Retina (tissue), 1 donor: ENCODE results near the gene ADSS1.

ENCODE experiments used
- DNase-seq: peaks from one replicate; pipeline ENCODE4 v3.0.0-alpha.2; 2016

ADSS1 gene

DNA sequence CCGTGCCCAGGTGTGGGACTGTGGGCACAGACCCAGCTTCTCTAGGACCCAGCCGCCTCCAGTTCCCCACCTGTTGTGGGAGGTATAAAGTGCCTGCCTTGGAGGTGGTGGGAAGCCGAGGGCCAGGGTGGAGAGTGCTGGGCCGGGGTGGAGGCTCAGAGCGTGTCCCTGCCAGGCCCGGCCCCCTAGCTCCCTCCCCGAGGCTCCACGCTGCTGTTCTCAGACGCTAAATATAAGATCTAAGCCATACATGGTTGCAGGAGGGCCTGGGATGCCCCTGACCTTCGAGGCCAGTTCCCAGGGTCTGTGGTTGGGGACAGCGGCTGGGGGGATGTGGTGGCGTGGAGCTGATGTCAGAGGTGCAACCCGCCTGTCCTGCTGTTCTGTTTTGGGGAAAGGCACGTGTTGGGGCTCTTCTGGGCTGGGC is 23.8 kb upstream of the ADSS1 start:
- DNase-seq = no peak

DNA sequence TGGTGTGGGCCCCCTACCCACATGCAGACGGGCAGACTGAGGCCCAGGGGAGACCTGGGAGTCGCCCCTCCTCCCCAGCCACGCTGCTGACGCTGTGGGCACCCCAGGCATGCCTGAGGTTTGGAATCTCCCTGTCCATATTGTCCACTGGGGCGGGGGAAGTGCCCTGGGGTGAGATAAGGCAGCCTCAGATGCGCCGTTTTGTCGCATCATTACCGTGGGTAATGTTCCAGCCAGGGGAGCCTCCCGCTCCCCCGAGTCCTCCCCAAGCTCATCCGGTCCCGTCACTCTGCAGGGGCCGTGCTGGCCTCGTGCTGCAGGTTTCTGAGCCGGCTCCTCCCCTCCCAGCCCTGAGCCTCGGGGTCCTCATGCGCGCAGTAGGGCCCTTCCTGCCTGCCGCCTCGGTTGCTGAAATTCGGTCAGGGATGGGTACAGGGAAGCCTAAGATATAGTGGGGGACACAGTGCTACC is 23.2 kb upstream of the ADSS1 start:
- peak; percentile 25 for DNase-seq

DNA sequence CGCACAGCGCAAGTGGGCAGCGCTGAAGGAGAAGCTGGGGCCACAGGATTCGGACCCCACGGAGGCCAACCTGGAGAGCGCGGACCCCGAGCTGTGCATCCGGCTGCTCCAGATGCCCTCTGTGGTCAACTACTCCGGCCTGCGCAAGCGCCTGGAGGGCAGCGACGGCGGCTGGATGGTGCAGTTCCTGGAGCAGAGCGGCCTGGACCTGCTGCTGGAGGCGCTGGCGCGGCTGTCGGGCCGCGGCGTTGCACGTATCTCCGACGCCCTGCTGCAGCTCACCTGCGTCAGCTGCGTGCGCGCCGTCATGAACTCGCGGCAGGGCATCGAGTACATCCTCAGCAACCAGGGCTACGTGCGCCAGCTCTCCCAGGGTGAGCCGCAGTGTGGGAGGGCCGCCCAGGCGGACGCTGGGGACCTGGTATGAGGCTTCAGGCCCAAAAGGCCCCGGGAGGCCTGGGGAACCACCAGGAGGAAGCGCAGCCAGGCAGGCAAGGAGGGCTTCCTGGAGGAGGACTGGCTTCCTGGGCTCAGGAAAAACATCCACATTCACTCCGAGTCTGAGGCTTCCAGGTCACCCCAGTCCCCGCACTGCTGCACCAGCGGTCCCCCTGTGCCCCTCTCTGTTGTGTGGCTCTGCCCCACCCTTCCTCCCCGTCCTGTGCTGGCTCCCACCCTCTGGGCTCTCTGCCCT is 22.5 kb upstream of the ADSS1 start:
- DNase-seq = peak; percentile 36

DNA sequence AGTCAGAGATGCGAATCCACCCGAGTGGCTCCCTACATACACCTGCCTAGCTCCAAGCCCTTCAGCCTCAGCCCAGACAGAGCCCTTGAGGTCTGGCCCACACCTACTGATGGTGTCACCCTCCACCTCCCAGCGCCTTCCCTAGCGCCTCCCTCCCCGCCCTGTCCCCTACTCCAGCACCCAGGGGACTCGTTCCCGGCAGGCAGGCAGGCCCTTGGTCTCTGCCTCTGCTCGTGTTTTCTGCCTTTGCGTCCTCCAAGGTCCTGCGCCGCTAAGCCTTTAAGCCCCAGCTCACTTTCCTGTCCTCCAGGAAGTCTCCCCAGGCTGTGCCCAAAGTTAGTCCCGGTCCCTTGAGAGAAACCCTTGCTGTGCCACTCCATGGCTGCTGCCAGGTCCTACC is 21.9 kb upstream of the ADSS1 start:
- no peak for DNase-seq

DNA sequence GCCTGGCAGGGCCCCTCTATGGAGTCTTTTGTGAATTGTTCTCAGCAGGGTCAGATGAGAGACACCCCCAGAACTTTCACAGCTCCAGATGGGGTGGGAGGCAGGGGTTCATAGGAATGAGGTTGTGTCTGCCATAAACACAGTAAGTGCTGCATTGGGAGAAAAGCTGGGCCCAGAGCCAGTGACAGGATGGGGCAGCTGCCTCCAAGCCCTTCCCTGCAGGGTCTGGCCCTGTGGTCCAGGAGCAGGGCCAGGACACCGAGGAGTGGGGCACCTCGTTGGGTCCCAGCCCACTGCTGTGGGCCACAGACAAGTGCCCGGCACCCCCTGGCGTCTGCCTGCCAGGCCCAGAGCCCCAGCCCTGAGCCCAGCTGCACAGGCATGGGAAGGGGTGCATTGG is 21.4 kb upstream of the ADSS1 start:
- no peak for DNase-seq

DNA sequence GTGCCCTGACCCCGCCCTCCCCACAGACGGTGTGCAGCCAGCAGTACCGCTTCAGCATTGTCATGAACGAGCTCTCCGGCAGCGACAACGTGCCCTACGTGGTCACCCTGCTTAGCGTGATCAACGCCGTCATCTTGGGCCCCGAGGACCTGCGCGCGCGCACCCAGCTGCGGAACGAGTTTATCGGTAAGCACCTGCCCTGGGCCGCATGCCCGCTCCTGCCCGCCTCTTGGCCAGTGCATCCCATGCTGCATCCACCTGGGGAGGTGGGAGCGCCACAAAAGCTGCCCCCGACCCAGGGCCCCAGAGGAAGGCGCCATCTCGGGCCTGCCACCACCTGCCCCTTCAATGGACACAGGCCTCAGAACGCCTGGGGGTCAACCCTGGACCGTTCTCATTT is 20.8 kb upstream of the ADSS1 start:
- DNase-seq = no peak

DNA sequence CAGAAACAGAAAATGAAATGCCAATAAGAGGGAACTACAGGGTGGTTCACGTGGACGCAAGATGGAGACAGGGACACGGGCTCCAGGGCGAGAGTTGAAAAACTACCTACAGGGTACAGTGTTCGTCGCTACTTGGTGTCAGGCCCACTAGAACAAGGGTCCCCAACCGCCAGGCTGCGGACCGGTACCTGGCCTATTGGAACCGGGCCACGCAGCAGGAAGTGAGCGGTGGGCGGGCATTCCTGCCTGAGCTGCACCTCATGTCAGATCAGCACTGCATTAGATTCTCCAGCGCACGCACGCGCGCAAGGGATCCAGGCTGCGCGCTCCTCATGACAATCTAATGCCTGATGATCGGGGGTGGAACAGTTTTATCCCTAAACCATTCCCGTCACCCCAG is 19.8 kb upstream of the ADSS1 start:
- no peak for DNase-seq

DNA sequence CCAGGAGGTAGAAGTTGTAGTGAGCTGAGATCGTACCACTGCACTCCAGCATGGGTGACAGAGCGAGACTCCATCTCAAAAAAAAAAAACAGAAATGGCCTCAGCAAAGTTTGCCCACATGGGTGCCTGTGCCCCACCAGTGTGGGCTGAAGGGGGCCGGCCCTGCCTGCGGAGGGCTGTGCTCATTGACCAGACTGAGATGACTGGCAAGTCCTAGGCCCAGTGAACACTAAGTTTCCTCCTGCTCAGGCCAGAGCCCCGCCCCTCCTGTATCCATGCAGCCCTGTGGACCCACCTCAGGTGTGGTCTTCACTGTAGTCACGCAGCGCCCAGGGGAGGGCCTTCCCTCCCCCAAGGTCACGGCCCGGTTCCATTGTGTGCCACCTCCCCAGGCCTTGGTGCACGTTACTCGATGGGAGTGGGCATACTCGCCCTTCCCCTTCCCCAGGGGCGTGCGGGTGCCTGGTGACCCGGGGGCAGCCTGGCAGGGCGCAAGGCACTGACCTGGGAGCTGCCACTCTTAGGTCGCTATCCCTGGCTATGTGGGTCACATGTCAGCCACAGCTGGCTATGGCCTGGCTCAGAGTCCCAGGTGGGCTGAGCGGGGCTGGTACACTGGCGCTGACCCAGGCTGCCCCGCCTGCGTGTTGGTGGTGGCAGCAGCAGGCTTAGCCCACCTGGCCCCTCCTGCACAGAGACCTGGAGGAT is 18.5 kb upstream of the ADSS1 start:
- DNase-seq = no peak

DNA sequence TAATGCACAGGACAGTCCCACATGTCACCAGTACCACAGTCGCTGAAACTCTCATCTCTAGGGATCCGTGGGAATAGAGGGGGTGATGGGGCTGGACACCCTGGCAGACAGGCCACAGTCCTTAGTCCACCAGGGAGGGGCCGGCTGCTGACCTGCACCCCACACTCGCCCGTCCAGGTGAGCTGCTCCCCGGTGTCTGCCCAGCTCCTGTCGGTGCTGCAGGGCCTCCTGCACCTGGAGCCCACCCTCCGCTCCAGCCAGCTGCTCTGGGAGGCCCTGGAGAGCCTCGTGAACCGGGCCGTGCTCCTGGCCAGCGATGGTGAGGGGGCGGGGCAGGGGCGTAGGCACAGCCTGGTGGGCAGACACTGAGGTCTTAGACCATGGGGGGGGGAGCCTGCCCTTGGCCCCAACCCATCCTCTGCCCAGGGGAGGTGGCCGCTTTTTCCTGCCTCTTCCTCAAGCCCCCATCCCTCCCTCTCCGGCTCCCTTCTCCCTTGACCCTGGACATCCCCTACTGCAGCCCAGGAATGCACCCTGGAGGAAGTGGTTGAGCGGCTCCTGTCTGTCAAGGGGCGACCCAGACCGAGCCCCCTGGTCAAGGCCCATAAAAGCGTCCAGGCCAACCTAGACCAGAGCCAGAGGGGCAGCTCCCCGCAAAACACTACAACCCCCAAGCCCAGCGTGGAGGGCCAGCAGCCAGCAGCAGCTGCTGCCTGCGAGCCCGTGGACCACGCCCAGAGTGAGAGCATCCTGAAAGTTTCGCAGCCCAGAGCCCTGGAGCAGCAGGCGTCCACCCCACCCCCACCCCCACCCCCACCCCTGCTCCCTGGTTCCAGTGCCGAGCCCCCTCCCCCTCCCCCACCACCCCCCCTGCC is 17.1 kb upstream of the ADSS1 start:
- DNase-seq = no peak

DNA sequence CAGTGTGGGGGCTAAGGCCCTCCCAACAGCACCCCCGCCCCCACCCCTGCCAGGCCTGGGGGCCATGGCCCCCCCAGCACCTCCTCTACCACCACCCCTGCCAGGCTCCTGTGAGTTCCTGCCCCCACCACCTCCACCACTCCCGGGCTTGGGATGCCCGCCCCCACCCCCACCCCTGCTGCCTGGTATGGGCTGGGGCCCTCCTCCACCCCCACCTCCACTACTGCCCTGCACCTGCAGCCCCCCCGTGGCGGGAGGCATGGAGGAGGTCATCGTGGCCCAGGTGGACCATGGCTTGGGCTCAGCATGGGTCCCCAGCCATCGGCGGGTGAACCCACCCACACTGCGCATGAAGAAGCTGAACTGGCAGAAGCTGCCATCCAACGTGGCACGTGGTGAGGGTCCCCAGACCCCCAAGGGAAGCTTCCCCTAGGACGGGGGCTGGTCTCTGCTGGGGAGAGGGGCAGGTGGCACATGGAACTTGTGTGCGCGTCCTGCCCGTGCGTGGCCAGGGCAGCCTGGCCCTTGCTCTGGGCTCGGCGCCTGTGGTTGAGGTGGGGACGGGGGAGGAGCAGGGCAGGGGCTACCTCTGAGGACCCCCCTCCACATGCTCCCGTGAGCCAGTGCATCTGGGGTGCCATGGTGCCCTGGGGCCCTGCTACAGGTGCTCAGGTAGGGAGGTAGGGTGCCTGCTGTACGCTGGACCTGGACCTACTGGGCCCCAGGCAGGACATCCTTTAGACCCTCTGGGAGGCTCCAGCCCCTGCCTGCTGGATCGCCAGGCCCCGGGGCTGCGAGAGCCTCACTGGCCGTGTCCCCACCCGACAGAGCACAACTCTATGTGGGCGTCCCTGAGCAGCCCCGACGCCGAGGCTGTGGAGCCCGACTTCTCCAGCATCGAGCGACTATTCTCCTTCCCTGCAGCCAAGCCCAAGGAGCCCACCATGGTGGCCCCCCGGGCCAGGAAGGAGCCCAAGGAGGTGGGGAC is 16.1 kb upstream of the ADSS1 start:
- DNase-seq = no peak

DNA sequence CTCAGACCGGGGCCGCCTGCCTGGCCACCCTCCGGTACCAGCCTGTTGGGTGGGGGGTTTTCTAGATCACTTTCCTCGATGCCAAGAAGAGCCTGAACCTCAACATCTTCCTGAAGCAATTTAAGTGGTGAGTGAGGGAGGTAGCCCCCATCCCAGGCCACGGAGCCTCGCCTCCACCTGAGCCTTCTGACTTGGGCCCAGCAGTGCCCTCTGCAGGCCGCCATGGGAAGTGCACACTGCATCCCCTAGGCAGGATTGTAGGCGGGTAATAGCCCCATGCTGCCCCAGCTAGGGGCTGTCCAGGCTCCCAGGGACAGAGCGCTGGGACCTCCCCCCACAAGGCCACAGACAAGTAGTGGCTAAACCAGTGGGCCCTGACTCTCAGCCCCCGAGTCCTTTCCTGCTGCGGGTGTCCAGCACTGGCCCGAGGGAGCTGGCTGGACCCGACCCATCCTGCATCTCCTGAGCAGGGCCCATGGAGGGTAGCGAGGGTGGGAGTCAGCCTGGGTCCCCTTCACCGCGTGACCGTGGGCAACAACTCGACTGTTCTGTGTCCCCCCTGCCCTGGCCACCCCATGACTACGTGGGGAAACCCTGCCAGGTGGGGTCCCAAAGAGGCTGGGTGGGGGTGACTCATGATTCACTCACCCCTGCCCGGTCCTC is 15.3 kb upstream of the ADSS1 start:
- DNase-seq = peak; percentile 83

DNA sequence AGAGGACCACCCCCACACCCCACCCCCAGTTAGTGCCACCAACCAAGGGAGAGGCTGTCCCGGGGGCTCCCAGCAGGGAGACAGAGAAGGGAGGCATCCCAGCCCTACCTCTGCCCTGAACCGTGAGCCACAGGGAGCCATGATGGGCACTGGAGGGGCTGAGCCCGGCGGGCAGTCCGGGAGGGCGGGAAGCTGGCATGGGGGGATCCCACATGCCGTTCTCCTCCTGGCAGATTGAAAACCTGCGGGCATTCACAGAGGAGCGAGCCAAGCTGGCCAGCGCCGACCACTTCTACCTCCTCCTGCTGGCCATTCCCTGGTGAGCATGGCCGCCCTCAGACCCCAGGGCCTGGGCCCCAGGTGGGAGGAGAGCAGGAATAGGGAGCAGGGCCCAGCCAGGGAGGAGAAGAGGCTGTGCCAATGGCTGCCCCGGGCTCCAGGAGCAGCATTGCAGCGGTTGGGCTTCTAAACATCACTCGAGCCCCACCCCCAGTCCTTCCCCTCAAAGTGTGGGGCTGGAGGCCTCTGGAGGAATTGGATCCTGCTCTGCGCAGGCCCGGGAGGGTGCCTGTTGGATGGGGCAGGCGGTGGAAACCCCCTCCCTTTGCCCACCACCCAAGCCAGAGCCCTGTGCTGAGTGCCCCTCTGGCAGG is 14.5 kb upstream of the ADSS1 start:
- no peak for DNase-seq

DNA sequence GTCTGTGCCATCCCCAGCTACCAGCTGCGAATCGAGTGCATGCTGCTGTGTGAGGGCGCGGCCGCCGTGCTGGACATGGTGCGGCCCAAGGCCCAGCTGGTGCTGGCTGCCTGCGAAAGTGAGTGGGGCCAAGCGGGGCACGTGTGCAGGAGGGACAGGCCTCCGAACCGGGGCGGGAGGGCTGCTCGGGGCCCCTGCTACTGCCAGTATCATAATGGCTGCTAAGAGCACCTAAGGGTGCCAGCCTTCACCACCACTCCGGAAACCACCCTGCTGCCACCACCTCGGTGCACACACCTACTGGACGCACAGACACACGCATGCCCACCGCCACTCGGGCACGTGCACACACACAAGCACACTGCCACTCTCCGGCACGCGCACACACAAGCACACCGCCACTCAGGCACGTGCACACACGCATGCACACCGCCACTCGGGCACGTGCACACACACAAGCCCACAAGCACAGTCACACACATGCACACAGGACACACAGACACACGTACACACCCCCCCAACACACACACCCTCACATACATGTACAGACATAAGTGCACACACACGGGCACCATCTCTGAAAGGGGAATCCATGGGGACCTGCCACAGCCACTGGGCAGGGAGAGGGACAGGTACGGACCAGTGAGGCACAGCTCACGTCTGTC is 13.8 kb upstream of the ADSS1 start:
- no peak for DNase-seq

DNA sequence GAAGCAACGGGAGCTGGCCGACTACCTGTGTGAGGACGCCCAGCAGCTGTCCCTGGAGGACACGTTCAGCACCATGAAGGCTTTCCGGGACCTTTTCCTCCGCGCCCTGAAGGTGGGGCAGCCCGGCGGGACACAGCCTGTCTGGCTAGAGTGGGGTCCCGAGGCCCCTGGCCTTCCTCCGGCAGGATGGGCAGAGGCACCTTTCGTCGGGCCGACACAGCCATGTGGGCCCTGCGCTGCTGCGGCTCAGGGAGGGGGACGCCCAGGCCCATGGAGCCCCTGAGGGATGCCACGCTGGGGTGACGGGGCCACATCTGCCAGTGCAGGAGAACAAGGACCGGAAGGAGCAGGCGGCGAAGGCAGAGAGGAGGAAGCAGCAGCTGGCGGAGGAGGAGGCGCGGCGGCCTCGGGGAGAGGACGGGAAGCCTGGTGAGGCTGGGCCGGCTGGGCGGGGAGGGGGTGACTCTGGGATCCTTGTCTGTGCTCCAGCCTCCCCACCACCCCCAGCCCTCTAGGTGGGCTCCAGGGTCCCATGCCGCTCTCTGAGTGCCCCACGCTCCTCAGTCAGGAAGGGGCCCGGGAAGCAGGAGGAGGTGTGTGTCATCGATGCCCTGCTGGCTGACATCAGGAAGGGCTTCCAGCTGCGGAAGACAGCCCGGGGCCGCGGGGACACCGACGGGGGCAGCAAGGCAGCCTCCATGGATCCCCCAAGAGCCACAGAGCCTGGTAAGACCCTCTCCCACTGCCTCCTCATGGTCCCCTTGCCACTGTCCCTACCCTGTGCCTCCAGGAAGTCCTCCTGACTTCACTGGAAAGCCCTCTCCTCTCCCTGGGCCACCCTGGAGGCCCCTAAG is 10.9 kb upstream of the ADSS1 start:
- DNase-seq = no peak

DNA sequence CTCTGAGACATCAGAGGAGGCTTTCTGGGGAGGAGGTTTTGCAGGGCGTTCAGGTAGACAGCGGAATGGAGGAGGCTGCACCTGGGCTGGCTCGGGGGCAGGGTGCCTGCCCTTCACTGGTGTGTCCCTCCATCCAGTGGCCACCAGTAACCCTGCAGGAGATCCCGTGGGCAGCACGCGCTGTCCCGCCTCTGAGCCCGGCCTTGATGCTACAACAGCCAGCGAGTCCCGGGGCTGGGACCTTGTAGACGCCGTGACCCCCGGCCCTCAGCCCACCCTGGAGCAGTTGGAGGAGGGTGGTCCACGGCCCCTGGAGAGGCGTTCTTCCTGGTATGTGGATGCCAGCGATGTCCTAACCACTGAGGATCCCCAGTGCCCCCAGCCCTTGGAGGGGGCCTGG is 10.0 kb upstream of the ADSS1 start:
- no peak for DNase-seq

DNA sequence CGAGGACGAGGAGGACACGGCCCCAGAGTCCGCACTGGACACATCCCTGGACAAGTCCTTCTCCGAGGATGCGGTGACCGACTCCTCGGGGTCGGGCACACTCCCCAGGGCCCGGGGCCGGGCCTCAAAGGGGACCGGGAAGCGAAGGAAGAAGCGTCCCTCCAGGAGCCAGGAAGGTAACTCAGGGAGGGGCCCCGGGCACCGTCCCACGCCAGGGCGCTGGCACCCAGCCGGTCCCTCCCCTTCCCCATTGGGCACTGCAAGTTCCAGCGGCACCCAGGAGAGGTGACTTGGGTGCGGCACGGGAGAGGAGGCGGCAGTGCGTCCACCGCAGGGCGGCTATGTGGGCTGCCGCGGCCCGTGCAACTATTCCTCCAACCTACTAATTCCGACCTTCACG is 9.3 kb upstream of the ADSS1 start:
- no peak for DNase-seq

DNA sequence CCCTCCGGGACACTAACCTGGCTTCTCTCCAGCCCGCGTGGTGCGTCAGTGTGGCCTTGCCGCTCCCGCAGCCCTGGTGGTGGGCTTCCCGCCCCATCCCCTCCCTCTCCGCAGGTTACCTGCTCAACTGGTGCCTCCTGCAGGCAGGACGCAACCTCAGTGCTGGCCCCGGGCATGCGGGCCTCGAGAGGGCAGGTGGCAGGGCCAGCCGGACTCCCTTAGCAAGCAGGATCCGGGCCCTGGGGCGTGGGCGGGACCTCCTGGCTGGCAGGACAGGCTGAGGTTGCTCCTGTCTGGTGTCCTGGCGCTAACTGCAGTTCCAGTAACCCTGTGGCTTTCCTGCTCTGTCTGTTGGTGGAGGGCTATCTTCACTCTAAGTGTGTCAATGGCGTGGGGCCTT is 8.6 kb upstream of the ADSS1 start:
- no peak for DNase-seq

DNA sequence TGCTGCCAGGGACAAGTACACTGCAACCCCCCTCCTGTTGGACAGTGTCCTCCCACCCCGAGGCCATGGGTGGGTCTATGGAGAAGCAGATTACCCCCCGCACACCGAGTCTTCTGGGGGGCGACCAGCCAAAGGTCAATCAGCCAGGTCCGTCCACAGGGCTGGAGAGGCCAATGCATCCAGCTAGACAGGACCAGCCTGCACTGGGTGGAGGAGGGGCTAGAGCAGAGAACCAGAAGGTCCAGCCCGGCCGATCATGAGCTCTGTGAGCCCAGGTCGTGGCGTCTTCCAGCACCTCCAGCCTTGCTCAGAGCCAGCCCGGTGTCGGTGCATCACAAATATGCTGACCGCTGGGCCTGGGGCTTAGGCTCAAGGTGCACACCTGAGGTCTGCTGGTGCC is 8.2 kb upstream of the ADSS1 start:
- no peak for DNase-seq

DNA sequence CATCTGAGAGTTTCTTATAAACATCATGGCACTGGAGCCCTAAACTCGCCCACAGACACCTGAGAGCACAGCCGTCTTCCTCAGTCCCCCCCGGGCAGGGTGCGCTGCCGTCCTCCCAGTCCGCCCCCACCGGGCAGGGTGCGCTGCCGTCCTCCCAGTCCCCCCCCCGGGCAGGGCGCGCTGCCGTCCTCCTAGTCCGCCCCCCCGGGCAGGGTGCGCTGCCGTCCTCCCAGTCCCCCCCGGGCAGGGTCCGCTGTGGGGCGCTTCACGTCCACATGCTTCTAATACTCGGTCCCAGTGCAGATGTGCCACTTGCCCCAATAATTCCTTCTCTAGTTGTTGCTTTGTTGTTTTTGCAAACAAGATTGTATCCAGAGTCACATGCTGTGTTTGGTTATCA is 6.9 kb upstream of the ADSS1 start:
- DNase-seq = no peak

DNA sequence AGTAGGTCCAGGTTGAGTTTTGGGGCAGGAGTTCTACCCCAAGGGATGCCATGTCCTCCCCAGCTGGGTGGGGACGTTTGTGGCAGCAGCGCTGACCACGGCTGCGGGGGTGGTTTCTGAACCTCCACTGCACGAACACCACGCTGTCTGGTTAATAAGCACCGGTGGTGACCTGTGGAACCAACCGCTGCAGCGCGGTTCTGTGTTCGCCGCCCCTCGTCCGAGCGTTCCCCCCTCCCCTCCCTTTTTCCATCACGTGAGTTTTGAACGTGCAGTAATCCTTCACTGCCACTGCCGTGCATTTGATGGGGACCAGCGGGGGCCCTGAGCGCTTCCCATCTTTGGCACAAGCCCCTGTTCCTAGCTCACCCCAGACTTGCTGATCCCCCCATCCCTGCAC is 6.4 kb upstream of the ADSS1 start:
- peak; percentile 39 for DNase-seq
